HepG2 (cell line): ENCODE measurements around the gene LRRC8E. TPM values are rescaled to one million over a fixed set of nuclear protein-coding genes. Genes with fewer than 3 reads are reported as not detected.

Experiments
- ATAC-seq: fragments of 200-7000 bp; cut with Tn5 transposase; 3 replicates; pipeline ENCODE4 v1.9.1; 2020; ENCODE audit warnings: mild to moderate bottlenecking, moderate library complexity
- BruUV-seq: library from RNA; stranded (reverse); fragments of 400-500 nt; replicated peaks from 2 replicates; lab custom pipeline; 2021; lab: Mats Ljungman, UMichigan
- CTCF ChIA-PET: fragments of 300-600 bp; formaldehyde crosslinking; extraction: SDS; loops from one replicate; lab custom pipeline; 2021; ENCODE audit warnings: low total read pairs, inconsistent platforms, low intra/inter-chr PET ratio; lab: Yijun Ruan, JAX
- POLR2A ChIA-PET: fragments of 350-600 bp; sonication (Branson Sonifier 250); formaldehyde crosslinking; loops from one replicate; lab custom pipeline; 2020; ENCODE audit warnings: antibody characterized with exemption, inconsistent platforms; lab: Yijun Ruan, JAX
- DNase-seq: peaks from one replicate; pipeline ENCODE4 v3.0.0-alpha.2; 2015; ENCODE audit warnings: low spot score
- FAIRE-seq: peaks from 3 replicates; lab custom pipeline; 2011; peaks lifted over from hg19 to GRCh38; lab: Jason Lieb, UNC
- H2AFZ ChIP-seq: one replicate; pipeline ENCODE4 v1.6.1; 2011; ENCODE audit warnings: low read length, inconsistent platforms
- H3K27ac ChIP-seq: fragments of 300-600 bp; 3 replicates; pipeline ENCODE4 v1.8.0; 2011; ENCODE audit warnings: mixed run types, mild to moderate bottlenecking, mixed read lengths, low read length, inconsistent platforms; ENCODE audit not compliant: insufficient read depth; ENCODE audit errors: extremely low read length
- H3K27me3 ChIP-seq, 2 experiments: fragments of 200-600 bp in 1 of 2; 2 replicates in 1 of 2; 3 replicates in 1 of 2; pipeline versions ENCODE4 v1.6.0 to v1.8.0; 2011; ENCODE audit warnings: low read length in 2 of 2, mild to moderate bottlenecking in 2 of 2, moderate library complexity in 2 of 2, inconsistent platforms in 1 of 2; ENCODE audit not compliant: insufficient read depth in 2 of 2, control insufficient read depth in 1 of 2
- H3K36me3 ChIP-seq, 2 experiments: fragments of 200-600 bp in 1 of 2; replicated peaks in 1 of 2; 2 replicates in 1 of 2; 3 replicates in 1 of 2; pipeline versions ENCODE4 v1.5.1 to v1.8.0; 2011; ENCODE audit warnings: low read length in 2 of 2, inconsistent platforms in 1 of 2; ENCODE audit not compliant: insufficient read depth in 2 of 2, control insufficient read depth in 1 of 2
- H3K4me1 ChIP-seq: 2 replicates; pipeline ENCODE4 v1.5.1; 2012; ENCODE audit warnings: low read length, inconsistent platforms; ENCODE audit not compliant: insufficient read depth
- H3K4me2 ChIP-seq: 2 replicates; pipeline ENCODE4 v1.6.0; 2011; ENCODE audit warnings: low read depth, low read length, inconsistent platforms
- H3K4me3 ChIP-seq, 3 experiments: fragments of 200-600 bp in 1 of 3; sonication (generic), shearing (Covaris generic) in 1 of 3; replicated peaks in 1 of 3; 2 replicates each; pipeline ENCODE4 v1.5.1; 2011 to 2016; ENCODE audit warnings: low read length in 3 of 3, inconsistent platforms in 2 of 3, low read depth in 2 of 3, mild to moderate bottlenecking in 2 of 3, control low read depth in 1 of 3, mixed read lengths in 1 of 3; ENCODE audit not compliant: insufficient read depth in 1 of 3
- H3K79me2 ChIP-seq: one replicate; pipeline ENCODE4 v1.6.1; 2011; ENCODE audit warnings: low read length, inconsistent platforms; ENCODE audit not compliant: insufficient read depth
- H3K9ac ChIP-seq: 2 replicates; pipeline ENCODE4 v1.6.0; 2011; ENCODE audit warnings: mild to moderate bottlenecking, low read depth, low read length, inconsistent platforms; ENCODE audit not compliant: insufficient read depth
- H3K9me3 ChIP-seq: 2 replicates; pipeline ENCODE4 v1.5.1; 2012; ENCODE audit warnings: mild to moderate bottlenecking, low read length
- H4K20me1 ChIP-seq: 2 replicates; pipeline ENCODE4 v1.6.0; 2011; ENCODE audit warnings: inconsistent platforms, mild to moderate bottlenecking, low read length, moderate library complexity; ENCODE audit not compliant: insufficient read depth
- BCL6 ChIP-seq: IDR thresholded peaks from 2 replicates; pipeline ENCODE4 v1.6.1; 2016; ENCODE audit warnings: missing genetic modification reagents, missing compliant biosample characterization
- CHD2 ChIP-seq: IDR thresholded peaks from 2 replicates; pipeline ENCODE4 v1.6.1; 2011; ENCODE audit warnings: low read depth, low read length, improper control_type of control experiment
- DMAP1 ChIP-seq: IDR thresholded peaks from 2 replicates; pipeline ENCODE4 v1.6.1; 2016
- HNRNPL ChIP-seq: fragments of 200-400 bp; formaldehyde crosslinking; IDR thresholded peaks from 2 replicates; pipeline ENCODE4 v1.6.1; 2017; ENCODE audit warnings: mild to moderate bottlenecking, low read depth, low read length
- KLF12 ChIP-seq: sonication (generic); formaldehyde crosslinking; IDR thresholded peaks from 2 replicates; pipeline ENCODE4 v1.4.0; 2020; ENCODE audit warnings: missing genetic modification reagents, borderline replicate concordance
- NFRKB ChIP-seq: fragments of 450-650 bp; IDR thresholded peaks from 2 replicates; pipeline ENCODE4 v1.6.1; 2017
- PHF8 ChIP-seq: sonication (generic); formaldehyde crosslinking; IDR thresholded peaks from 2 replicates; pipeline ENCODE4 v1.5.0; 2020; ENCODE audit warnings: missing genetic modification reagents
- SNAI1 ChIP-seq: sonication (generic); formaldehyde crosslinking; IDR thresholded peaks from 2 replicates; pipeline ENCODE4 v1.5.0; 2020; ENCODE audit warnings: mild to moderate bottlenecking, missing genetic modification reagents, borderline replicate concordance
- TEAD2 ChIP-seq: sonication (generic); formaldehyde crosslinking; IDR thresholded peaks from 2 replicates; pipeline ENCODE4 v1.9.0; 2021; ENCODE audit warnings: missing genetic modification reagents
- ZBTB1 ChIP-seq: sonication (generic); formaldehyde crosslinking; IDR thresholded peaks from 2 replicates; pipeline ENCODE4 v1.4.0; 2020; ENCODE audit warnings: missing genetic modification reagents, borderline replicate concordance
- ZFYVE20 ChIP-seq: sonication (generic); formaldehyde crosslinking; IDR thresholded peaks from 2 replicates; pipeline ENCODE4 v1.8.0; 2023; ENCODE audit warnings: low read depth, mild to moderate bottlenecking, moderate library complexity, missing genetic modification reagents, borderline replicate concordance
- ZNF331 ChIP-seq: sonication (generic); formaldehyde crosslinking; IDR thresholded peaks from 2 replicates; pipeline ENCODE4 v1.4.0; 2020; ENCODE audit warnings: missing genetic modification reagents
- ZNF335 ChIP-seq: sonication (generic); formaldehyde crosslinking; IDR thresholded peaks from 2 replicates; pipeline ENCODE4 v1.4.0; 2020; ENCODE audit warnings: missing genetic modification reagents
- ZNF34 ChIP-seq: sonication (generic); formaldehyde crosslinking; IDR thresholded peaks from 2 replicates; pipeline ENCODE4 v1.4.0; 2020; ENCODE audit warnings: mild to moderate bottlenecking, missing genetic modification reagents, borderline replicate concordance
- ZNF354B ChIP-seq: sonication (generic); formaldehyde crosslinking; IDR thresholded peaks from 2 replicates; pipeline ENCODE4 v1.8.0; 2022; ENCODE audit warnings: mild to moderate bottlenecking, missing genetic modification reagents
- ZNF546 ChIP-seq: sonication (generic); formaldehyde crosslinking; conservative IDR thresholded peaks from 2 replicates; pipeline ENCODE4 v1.8.1; 2023; ENCODE audit warnings: mild to moderate bottlenecking, missing genetic modification reagents
- ZNF678 ChIP-seq: sonication (generic); formaldehyde crosslinking; IDR thresholded peaks from 2 replicates; pipeline ENCODE4 v1.4.0; 2020; ENCODE audit warnings: mild to moderate bottlenecking, missing genetic modification reagents
- WGBS: methylation state at CpG from one replicate; pipeline ENCODE4 v1.1.6; 2017; ENCODE audit warnings: low lambda C conversion rate; 5-methylcytosine and 5-hydroxymethylcytosine counted together
- in situ Hi-C: cut with HindIII; loops from 2 replicates; pipeline ENCODE4 v1.10.0; 2017; ENCODE audit warnings: low pct_unique_long_range_greater_than_20kb; ENCODE audit not compliant: extremely low pct_ligation_motif_present
- intact Hi-C: fragments of 100-400 bp; cut with micrococcal nuclease; formaldehyde crosslinking; loops from one replicate; pipeline ENCODE4 v1.10.0; 2022; ENCODE audit not compliant: unreplicated experiment
- polyA plus RNA-seq, 8 experiments: library from polyadenylated mRNA; depleted of rRNA in 3 of 8; stranded (reverse) in 7 of 8; unstranded in 1 of 8; fragments of >200 nt; fragmentation: Illumina TruSeq in 4 of 8; extraction: Trizol in 4 of 8; gene quantifications; 2 replicates each; pipeline versions ENCODE4 v1.2.1 to v1.2.3, GENCODE V29; 2011 to 2016; ENCODE audit warnings: low read depth in 4 of 8, missing spikeins in 1 of 8, mixed read lengths in 1 of 8; ENCODE audit not compliant: insufficient read depth in 1 of 8
- total RNA-seq, 5 experiments: library from RNA; depleted of rRNA; stranded (reverse); fragments of >200 nt; fragmentation: Illumina TruSeq; extraction: Trizol; gene quantifications; 2 replicates each; pipeline ENCODE4 v1.2.3, GENCODE V29; 2016; ENCODE audit warnings: low read depth in 1 of 5
- TF ChIP-seq, protein P1 (sequence below): sonication (generic); formaldehyde crosslinking; IDR thresholded peaks from 2 replicates; pipeline ENCODE4 v1.4.0; 2020; ENCODE audit warnings: mild to moderate bottlenecking, missing genetic modification reagents
- TF ChIP-seq, protein P2 (sequence below): sonication (generic); formaldehyde crosslinking; IDR thresholded peaks from 2 replicates; pipeline ENCODE4 v1.5.0; 2020; ENCODE audit warnings: missing genetic modification reagents
- TF ChIP-seq, protein P3 (sequence below): sonication (generic); formaldehyde crosslinking; IDR thresholded peaks from 2 replicates; pipeline ENCODE4 v1.4.0; 2020; ENCODE audit warnings: mild to moderate bottlenecking, missing genetic modification reagents

The LRRC8E gene
- total and polyA plus RNA-seq, 2 of the 13 experiments (the other 11 are each of a cell fraction or from before 2014, with no cell fraction given), result 8.0 to 10.3 TPM

DNA sequence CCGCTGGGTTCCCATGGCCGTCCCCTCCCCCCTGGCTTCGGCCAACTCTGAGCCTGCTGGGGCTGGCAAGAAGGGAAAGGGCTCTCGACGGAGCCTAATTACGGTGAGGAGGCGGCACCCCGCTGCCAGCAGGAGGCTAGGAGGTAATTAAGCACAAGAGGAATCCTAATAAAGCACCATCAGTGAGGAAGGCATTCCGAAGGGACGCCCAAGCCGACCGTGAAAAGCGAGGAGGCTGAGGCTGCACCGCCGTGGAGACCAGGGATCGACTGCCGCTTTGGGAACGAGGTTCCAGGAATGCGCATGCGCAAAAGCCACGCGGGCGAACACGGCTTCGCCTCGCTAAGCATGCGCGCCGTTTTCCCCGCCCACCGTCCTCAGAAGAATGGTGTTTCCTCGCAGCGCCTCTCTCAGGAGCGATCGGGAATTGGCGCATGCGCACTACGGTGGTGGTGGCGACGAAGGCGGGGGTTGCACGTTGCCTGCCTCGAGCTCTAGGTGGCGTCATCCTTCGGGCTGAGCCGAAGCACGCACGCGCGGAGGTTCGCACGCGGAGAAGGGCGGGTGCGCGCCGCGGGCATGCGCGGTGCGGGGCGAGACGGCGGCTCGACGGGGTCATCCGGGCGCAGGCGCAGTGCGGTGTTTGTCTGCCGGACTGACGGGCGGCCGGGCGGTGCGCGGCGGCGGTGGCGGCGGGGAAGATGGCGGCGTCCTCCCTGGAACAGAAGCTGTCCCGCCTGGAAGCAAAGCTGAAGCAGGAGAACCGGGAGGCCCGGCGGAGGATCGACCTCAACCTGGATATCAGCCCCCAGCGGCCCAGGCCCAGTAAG lies 15.1 kb downstream of the LRRC8E start, which contains the start of gene MAP2K7:
Gene MAP2K7, plus strand, starts transcription at position 634 of the 830 bp plus-strand sequence. Its CDS starts 68 bp downstream, at position 702.
- no TSS peak for BruUV-seq
- H3K79me2 ChIP-seq, result peaks cover 29% of the 10 kb centered on the region
- intact Hi-C loops, result loop anchor here (1.0 to 2.0 kb wide), 2 partner anchors 32 to 51 kb away; no protein-coding TSS in a partner anchor
- no peak within 1 kb of the TSS for H2AFZ ChIP-seq
- ChIA-PET CTCF (interaction anchor here (1.4 to 2.0 kb wide), 2 partner anchors 33 to 50 kb away, joined by 5 to 8 read pairs; no protein-coding TSS in a partner anchor), POLR2A (interaction anchor here (0.9 to 4.9 kb wide), 13 partner anchors 9 to 98 kb away, joined by 3 to 83 read pairs (median 5); partner anchors contain the start of genes LRRC8E, SNAPC2 and TIMM44)
- peak; percentile 99 for FAIRE-seq
- peaks cover 9 to 22% of the 10 kb centered on the region in 2 experiments; a peak in 3 of 5 replicates for H3K36me3 ChIP-seq
- H3K4me1 ChIP-seq, result peaks cover 43% of the 10 kb centered on the region
- H3K27me3 ChIP-seq, result no peaks in the 10 kb centered on the region; a peak in 1 of 5 replicates
- peak within 1 kb of the TSS; percentile 99 for H3K4me2 ChIP-seq
- peaks cover 11% of the 10 kb centered on the region; the same call in 1 of the 2 replicates for H4K20me1 ChIP-seq
- ATAC-seq, result peak; percentile 66
- peak; percentile 97 for DNase-seq
- 9% methylated on average over 7 of the region's 89 CpGs for WGBS
- H3K27ac ChIP-seq, result peak within 1 kb of the TSS; percentile 91
- peak within 1 kb of the TSS; percentile 90 to 100 (median 95) for H3K4me3 ChIP-seq
- no peaks in the 10 kb centered on the region for H3K9me3 ChIP-seq
- peak within 1 kb of the TSS; percentile 87 for H3K9ac ChIP-seq
- in situ Hi-C loops, result no loop called here
- TF ChIP-seq ZNF331 (CRISPR knock-in tag) (peak; percentile 81), CHD2 (no peak), ZNF354B (CRISPR knock-in tag) (no peak), ZNF34 (CRISPR knock-in tag) (0 out of 2 replicates have a peak, but pooled peaks have one; percentile 52), ZNF546 (CRISPR knock-in tag) (peak; percentile 57), KLF12 (CRISPR knock-in tag) (peak; percentile 81; the same call in 1 of the 2 replicates), BCL6 (CRISPR knock-in tag) (peak; percentile 60), ZNF678 (CRISPR knock-in tag) (no peak), ZNF335 (CRISPR knock-in tag) (peak; percentile 52; the same call in 1 of the 2 replicates), ZFYVE20 (no peak), NFRKB (no peak), ZBTB1 (CRISPR knock-in tag) (no peak), PHF8 (CRISPR knock-in tag) (peak; percentile 69), HNRNPL (peak; percentile 65; the same call in 1 of the 2 replicates), SNAI1 (CRISPR knock-in tag) (no peak), TEAD2 (CRISPR knock-in tag) (no peak), DMAP1 (CRISPR knock-in tag) (peak; percentile 82)
- TF ChIP-seq, protein P1, sequence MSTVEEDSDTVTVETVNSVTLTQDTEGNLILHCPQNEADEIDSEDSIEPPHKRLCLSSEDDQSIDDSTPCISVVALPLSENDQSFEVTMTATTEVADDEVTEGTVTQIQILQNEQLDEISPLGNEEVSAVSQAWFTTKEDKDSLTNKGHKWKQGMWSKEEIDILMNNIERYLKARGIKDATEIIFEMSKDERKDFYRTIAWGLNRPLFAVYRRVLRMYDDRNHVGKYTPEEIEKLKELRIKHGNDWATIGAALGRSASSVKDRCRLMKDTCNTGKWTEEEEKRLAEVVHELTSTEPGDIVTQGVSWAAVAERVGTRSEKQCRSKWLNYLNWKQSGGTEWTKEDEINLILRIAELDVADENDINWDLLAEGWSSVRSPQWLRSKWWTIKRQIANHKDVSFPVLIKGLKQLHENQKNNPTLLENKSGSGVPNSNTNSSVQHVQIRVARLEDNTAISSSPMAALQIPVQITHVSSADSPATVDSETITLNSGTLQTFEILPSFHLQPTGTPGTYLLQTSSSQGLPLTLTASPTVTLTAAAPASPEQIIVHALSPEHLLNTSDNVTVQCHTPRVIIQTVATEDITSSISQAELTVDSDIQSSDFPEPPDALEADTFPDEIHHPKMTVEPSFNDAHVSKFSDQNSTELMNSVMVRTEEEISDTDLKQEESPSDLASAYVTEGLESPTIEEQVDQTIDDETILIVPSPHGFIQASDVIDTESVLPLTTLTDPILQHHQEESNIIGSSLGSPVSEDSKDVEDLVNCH (CRISPR knock-in tag), result peak; percentile 68; the same call in 1 of the 2 replicates
- TF ChIP-seq, protein P2, sequence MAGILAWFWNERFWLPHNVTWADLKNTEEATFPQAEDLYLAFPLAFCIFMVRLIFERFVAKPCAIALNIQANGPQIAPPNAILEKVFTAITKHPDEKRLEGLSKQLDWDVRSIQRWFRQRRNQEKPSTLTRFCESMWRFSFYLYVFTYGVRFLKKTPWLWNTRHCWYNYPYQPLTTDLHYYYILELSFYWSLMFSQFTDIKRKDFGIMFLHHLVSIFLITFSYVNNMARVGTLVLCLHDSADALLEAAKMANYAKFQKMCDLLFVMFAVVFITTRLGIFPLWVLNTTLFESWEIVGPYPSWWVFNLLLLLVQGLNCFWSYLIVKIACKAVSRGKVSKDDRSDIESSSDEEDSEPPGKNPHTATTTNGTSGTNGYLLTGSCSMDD (CRISPR knock-in tag), result no peak
- TF ChIP-seq, protein P3, sequence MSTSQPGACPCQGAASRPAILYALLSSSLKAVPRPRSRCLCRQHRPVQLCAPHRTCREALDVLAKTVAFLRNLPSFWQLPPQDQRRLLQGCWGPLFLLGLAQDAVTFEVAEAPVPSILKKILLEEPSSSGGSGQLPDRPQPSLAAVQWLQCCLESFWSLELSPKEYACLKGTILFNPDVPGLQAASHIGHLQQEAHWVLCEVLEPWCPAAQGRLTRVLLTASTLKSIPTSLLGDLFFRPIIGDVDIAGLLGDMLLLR (CRISPR knock-in tag), result no peak; the same call in 1 of the 2 replicates
